Measurements from ENCODE around the gene ACE2.

ACE2 gene

GRCh38 chrX:15643786-15644559, 43.2 kb upstream of the ACE2 start:
- TF ChIP-seq POLR2AphosphoS5 (IDR thresholded peaks at IDR 0.05; ENCODE audit: low read depth, low read length) (no peak), TAF1 (IDR thresholded peaks at IDR 0.05; ENCODE audit: borderline replicate concordance, insufficient read depth, low read length) (no peak), SIN3A (IDR thresholded peaks at IDR 0.05; ENCODE audit: borderline replicate concordance, insufficient read depth, low read length) (no peak), FOXP2 (optimal IDR thresholded peaks at IDR 0.05; ENCODE audit: borderline replicate concordance, extremely low read depth, extremely low read length, insufficient read depth) (no peak)
- TF ChIP-seq, protein P1, sequence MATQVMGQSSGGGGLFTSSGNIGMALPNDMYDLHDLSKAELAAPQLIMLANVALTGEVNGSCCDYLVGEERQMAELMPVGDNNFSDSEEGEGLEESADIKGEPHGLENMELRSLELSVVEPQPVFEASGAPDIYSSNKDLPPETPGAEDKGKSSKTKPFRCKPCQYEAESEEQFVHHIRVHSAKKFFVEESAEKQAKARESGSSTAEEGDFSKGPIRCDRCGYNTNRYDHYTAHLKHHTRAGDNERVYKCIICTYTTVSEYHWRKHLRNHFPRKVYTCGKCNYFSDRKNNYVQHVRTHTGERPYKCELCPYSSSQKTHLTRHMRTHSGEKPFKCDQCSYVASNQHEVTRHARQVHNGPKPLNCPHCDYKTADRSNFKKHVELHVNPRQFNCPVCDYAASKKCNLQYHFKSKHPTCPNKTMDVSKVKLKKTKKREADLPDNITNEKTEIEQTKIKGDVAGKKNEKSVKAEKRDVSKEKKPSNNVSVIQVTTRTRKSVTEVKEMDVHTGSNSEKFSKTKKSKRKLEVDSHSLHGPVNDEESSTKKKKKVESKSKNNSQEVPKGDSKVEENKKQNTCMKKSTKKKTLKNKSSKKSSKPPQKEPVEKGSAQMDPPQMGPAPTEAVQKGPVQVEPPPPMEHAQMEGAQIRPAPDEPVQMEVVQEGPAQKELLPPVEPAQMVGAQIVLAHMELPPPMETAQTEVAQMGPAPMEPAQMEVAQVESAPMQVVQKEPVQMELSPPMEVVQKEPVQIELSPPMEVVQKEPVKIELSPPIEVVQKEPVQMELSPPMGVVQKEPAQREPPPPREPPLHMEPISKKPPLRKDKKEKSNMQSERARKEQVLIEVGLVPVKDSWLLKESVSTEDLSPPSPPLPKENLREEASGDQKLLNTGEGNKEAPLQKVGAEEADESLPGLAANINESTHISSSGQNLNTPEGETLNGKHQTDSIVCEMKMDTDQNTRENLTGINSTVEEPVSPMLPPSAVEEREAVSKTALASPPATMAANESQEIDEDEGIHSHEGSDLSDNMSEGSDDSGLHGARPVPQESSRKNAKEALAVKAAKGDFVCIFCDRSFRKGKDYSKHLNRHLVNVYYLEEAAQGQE (IDR thresholded peaks at IDR 0.05; ENCODE audit: insufficient read depth in 1 of 2, low read depth in 2 of 2, low read length in 2 of 2): no peak

DNA sequence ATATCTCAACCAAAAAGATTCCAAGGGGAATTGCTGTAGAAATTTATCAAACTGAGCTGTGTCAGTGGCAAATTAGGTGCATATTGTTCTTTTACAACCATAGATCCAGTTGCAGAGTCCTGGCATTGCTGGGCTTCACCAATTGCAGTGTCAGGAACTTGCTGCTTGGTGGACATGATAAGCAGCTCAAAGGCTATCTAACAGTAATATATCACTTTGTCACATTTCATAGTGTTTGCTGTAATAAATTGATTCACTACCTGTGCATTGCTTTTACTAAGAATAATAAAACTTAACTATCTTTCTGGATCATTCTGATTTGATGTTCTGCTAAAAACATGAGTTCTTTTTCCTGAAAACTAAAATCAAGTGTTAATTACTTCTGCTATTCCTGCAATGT, 30.9 kb upstream of the ACE2 start:
- no peak for TF ChIP-seq SIN3A (IDR thresholded peaks at IDR 0.05; ENCODE audit: borderline replicate concordance, insufficient read depth, low read length)

DNA sequence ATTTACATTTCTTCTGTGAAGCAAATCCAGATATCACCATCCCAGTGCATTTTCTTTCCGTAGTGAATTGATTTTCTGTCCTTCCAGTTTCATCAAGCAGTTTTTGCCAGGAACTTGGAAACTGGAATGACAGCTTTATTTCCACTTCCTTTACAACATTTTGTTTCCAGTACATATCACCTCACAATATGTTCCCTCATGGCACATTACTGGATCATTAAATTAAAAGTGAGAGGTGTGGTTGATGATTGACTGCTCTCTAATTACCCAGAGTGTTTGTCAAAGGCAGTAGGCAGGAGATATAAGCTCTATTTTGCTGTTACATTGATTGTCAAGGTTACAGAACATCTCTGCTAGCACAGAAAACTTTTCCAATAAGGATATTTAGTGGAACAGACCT, 22.3 kb upstream of the ACE2 start:
- TF ChIP-seq FOXP2 (optimal IDR thresholded peaks at IDR 0.05; ENCODE audit: borderline replicate concordance, extremely low read depth, extremely low read length, insufficient read depth) (no peak), TAF1 (IDR thresholded peaks at IDR 0.05; ENCODE audit: borderline replicate concordance, insufficient read depth, low read length) (no peak), SIN3A (IDR thresholded peaks at IDR 0.05; ENCODE audit: borderline replicate concordance, insufficient read depth, low read length) (no peak), POLR2AphosphoS5 (IDR thresholded peaks at IDR 0.05; ENCODE audit: low read depth, low read length) (no peak)
- TF ChIP-seq, protein P1 (IDR thresholded peaks at IDR 0.05; ENCODE audit: insufficient read depth in 1 of 2, low read depth in 2 of 2, low read length in 2 of 2): no peak

GRCh38 chrX:15619053-15619755, 18.4 kb upstream of the ACE2 start:
- TF ChIP-seq, protein P1 (IDR thresholded peaks at IDR 0.05; ENCODE audit: insufficient read depth in 1 of 2, low read depth in 2 of 2, low read length in 2 of 2): no peak
- TF ChIP-seq POLR2AphosphoS5 (IDR thresholded peaks at IDR 0.05; ENCODE audit: low read depth, low read length) (no peak), SIN3A (IDR thresholded peaks at IDR 0.05; ENCODE audit: borderline replicate concordance, insufficient read depth, low read length) (no peak), TAF1 (IDR thresholded peaks at IDR 0.05; ENCODE audit: borderline replicate concordance, insufficient read depth, low read length) (no peak), FOXP2 (optimal IDR thresholded peaks at IDR 0.05; ENCODE audit: borderline replicate concordance, extremely low read depth, extremely low read length, insufficient read depth) (no peak)

DNA sequence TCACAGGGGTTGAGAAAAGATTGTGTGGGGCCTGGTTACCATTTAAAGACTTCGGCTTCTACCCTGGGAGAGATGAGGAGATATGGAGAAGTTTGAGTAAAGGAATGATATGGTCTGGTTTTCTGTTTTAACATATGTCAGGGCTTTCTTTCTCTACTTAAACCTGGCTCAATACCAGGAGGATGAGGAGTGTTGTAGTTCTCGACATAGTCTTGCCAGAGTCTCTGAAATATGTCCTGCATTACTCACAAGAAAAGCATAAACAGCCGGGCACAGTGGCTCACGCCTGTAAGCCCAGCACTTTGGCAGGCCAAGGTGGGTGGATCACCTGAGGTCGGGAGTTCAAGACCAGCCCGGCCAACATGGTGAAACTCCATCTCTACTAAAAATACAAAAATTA, 16.4 kb upstream of the ACE2 start:
- no peak for TF ChIP-seq POLR2AphosphoS5 (IDR thresholded peaks at IDR 0.05; ENCODE audit: low read depth, low read length)
- TF ChIP-seq, protein P1 (IDR thresholded peaks at IDR 0.05; ENCODE audit: insufficient read depth in 1 of 2, low read depth in 2 of 2, low read length in 2 of 2): no peak
- no peak for TF ChIP-seq FOXP2 (optimal IDR thresholded peaks at IDR 0.05; ENCODE audit: borderline replicate concordance, extremely low read depth, extremely low read length, insufficient read depth)
